Measurements from ENCODE around the gene TMEM187. TPM values are rescaled to one million over a fixed set of nuclear protein-coding genes. Genes with fewer than 3 reads are reported as not detected.

Gene TMEM187
- total and polyA plus RNA-seq, 10 of the 15 experiments (the other 5 are each of a cell fraction or from before 2014, with no cell fraction given) = 0.45 to 8.5 (median 4.1) TPM

- ATAC-seq (no peak), DNase-seq (ENCODE audit: low read depth, low spot score) (no peak), FAIRE-seq (no peak)
- H2AFZ ChIP-seq (ENCODE audit: control insufficient read depth, low read depth, low read length) = no peak overlapping the region
- intact Hi-C loops (cut with micrococcal nuclease; ENCODE audit: unreplicated experiment) = no loop called here
- CTCF ChIA-PET = interaction anchor here (3.8 kb wide), 1 partner anchor 12 kb away, joined by 13 read pairs; the partner anchor contains the start of gene ARHGAP4
- no peaks in the 10 kb centered on the region for H3K9me3 ChIP-seq (replicated peaks; ENCODE audit: control insufficient read depth, insufficient read depth, low read length)
- SMC1A ChIA-PET (ENCODE audit: uncharacterized antibody, unreplicated experiment) = interaction anchor here (1.2 kb wide), 1 partner anchor 13 kb away, joined by 3 read pairs; no protein-coding TSS in a partner anchor
- H3K27me3 ChIP-seq (replicated peaks in 1 of 2; ENCODE audit: control insufficient read depth in 2 of 2, insufficient read depth in 2 of 2, low read length in 1 of 2) = no peaks in the 10 kb centered on the region
- no peak overlapping the region for H3K4me3 ChIP-seq
- 68% methylated on average over 3 of the region's 3 CpGs for WGBS (ENCODE audit: insufficient coverage, insufficient replicate concordance, low lambda C conversion rate, missing lambda C conversion rate)
- TF ChIP-seq FOXK2 (IDR thresholded peaks at IDR 0.05) (no peak), RAD51 (IDR thresholded peaks at IDR 0.05) (no peak), ETV6 (conservative IDR thresholded peaks at IDR 0.05 in 1 of 2, IDR thresholded peaks at IDR 0.05 in 1 of 2; ENCODE audit: borderline replicate concordance in 1 of 2, low read depth in 1 of 2) (no peak), ZBTB11 (CRISPR knock-in tag; IDR thresholded peaks at IDR 0.05) (no peak), MYC (IDR thresholded peaks at IDR 0.05; ENCODE audit: insufficient read depth, insufficient read length, insufficient replicate concordance, low read length, severe bottlenecking) (no peak), EZH2 (IDR thresholded peaks at IDR 0.05; ENCODE audit: borderline replicate concordance, control insufficient read depth, low read depth, low read length) (no peak), USF2 (IDR thresholded peaks at IDR 0.05; ENCODE audit: borderline replicate concordance, low read depth, low read length) (no peak), LARP7 (IDR thresholded peaks at IDR 0.05) (no peak)
- no peaks in the 10 kb centered on the region; a peak in 1 of 4 replicates for H3K36me3 ChIP-seq (ENCODE audit: control insufficient read depth in 2 of 2, insufficient read depth in 2 of 2, low read length in 1 of 2)
- peaks cover 11% of the 10 kb centered on the region for H3K79me2 ChIP-seq (ENCODE audit: control insufficient read depth, insufficient read depth, low read length)
- H3K4me2 ChIP-seq (ENCODE audit: control insufficient read depth, insufficient read depth) = no peak overlapping the region
- POLR2A ChIA-PET = interaction anchor here (0.6 to 1.6 kb wide), 2 partner anchors 9 to 508 kb away, joined by 4 to 6 read pairs; no protein-coding TSS in a partner anchor
- in situ Hi-C loops (cut with MboI) = no loop called here
- RAD21 ChIA-PET (ENCODE audit: unreplicated experiment) = interaction anchor here (0.5 kb wide), 1 partner anchor 42 kb away, joined by 3 read pairs; no protein-coding TSS in a partner anchor
- no peak overlapping the region for H3K9ac ChIP-seq (ENCODE audit: control insufficient read depth, insufficient read depth, low read length)
- BruUV-seq (replicated peaks) = no TSS peak
- no peaks in the 10 kb centered on the region for H3K4me1 ChIP-seq (ENCODE audit: control insufficient read depth, insufficient read depth, low read length)
- H3K27ac ChIP-seq (ENCODE audit: control insufficient read depth, insufficient read depth) = no peak overlapping the region
- no peaks in the 10 kb centered on the region for H4K20me1 ChIP-seq (ENCODE audit: control insufficient read depth, insufficient read depth)
These were observed 35.5 kb upstream of the TMEM187 start for GRCh38 chrX:153937056-153937455.

All from GM12878 (cell line).